Neural crest cell (in vitro differentiated cells): ENCODE measurements around the gene PDCL2. TPM values are rescaled to one million over a fixed set of nuclear protein-coding genes. Genes with fewer than 3 reads are reported as not detected.
A peak's percentile ranks its signal among the peaks of the same experiment; 100 is the strongest.

Experiments
- DNase-seq: peaks from one replicate; pipeline ENCODE4 v3.0.0; 2021; ENCODE audit warnings: low read depth, mixed read lengths, low spot score
- H3K27ac Mint-ChIP-seq: one replicate; pipeline ENCODE4 v1.8.0; 2021; ENCODE audit warnings: mild to moderate bottlenecking, mixed read lengths; ENCODE audit not compliant: unreplicated experiment
- H3K27me3 Mint-ChIP-seq: 2 replicates; pipeline ENCODE4 v1.8.0; 2021; ENCODE audit warnings: low read depth, mild to moderate bottlenecking, mixed read lengths
- H3K36me3 Mint-ChIP-seq: 2 replicates; pipeline ENCODE4 v1.8.0; 2021; ENCODE audit warnings: low read depth, mild to moderate bottlenecking, mixed read lengths
- H3K4me1 Mint-ChIP-seq: 2 replicates; pipeline ENCODE4 v1.8.0; 2021; ENCODE audit warnings: mixed read lengths
- H3K4me3 Mint-ChIP-seq: one replicate; pipeline ENCODE4 v1.8.0; 2021; ENCODE audit warnings: mild to moderate bottlenecking, mixed read lengths
- H3K9me3 Mint-ChIP-seq: 2 replicates; pipeline ENCODE4 v1.8.0; 2021; ENCODE audit warnings: mixed read lengths
- total RNA-seq: library from RNA; stranded (reverse); gene quantifications from 2 replicates; pipeline ENCODE4 v1.2.1, GENCODE V29; 2021
- TF ChIP-seq, protein P1 (sequence below): fragments of 200-600 bp; sonication (generic); conservative IDR thresholded peaks from 2 replicates; pipeline ENCODE4 v1.5.0; 2021; ENCODE audit warnings: antibody characterized with exemption, mild to moderate bottlenecking

The PDCL2 gene
- total RNA-seq, 1 donor from 2014 or later: not detected

- Mint-ChIP-seq H3K36me3 (no peaks in the 10 kb centered on the region), H3K27ac (peak overlapping the region; percentile 22)
- DNase-seq: no peak
Observed at GRCh38 chr4:55547918-55548317, 44.1 kb downstream of the PDCL2 start.

GRCh38 chr4:55547466-55547770 lies 44.6 kb downstream of the PDCL2 start:
- TF ChIP-seq, protein P1, sequence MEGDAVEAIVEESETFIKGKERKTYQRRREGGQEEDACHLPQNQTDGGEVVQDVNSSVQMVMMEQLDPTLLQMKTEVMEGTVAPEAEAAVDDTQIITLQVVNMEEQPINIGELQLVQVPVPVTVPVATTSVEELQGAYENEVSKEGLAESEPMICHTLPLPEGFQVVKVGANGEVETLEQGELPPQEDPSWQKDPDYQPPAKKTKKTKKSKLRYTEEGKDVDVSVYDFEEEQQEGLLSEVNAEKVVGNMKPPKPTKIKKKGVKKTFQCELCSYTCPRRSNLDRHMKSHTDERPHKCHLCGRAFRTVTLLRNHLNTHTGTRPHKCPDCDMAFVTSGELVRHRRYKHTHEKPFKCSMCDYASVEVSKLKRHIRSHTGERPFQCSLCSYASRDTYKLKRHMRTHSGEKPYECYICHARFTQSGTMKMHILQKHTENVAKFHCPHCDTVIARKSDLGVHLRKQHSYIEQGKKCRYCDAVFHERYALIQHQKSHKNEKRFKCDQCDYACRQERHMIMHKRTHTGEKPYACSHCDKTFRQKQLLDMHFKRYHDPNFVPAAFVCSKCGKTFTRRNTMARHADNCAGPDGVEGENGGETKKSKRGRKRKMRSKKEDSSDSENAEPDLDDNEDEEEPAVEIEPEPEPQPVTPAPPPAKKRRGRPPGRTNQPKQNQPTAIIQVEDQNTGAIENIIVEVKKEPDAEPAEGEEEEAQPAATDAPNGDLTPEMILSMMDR: no peak
- Mint-ChIP-seq H3K27me3 (no peaks in the 10 kb centered on the region), H3K27ac (peak overlapping the region; percentile 96), H3K9me3 (no peaks in the 10 kb centered on the region), H3K4me1 (peaks cover 40% of the 10 kb centered on the region), H3K36me3 (no peaks in the 10 kb centered on the region), H3K4me3 (peak overlapping the region; percentile 96)
- no peak for DNase-seq

More at GRCh38 chr4:55547918-55548317, 44.1 kb downstream of the PDCL2 start:
- H3K4me1 Mint-ChIP-seq: peaks cover 40% of the 10 kb centered on the region
- no peaks in the 10 kb centered on the region for H3K27me3 Mint-ChIP-seq
- TF ChIP-seq, protein P1: no peak
- H3K4me3 Mint-ChIP-seq: peak overlapping the region; percentile 96
- no peaks in the 10 kb centered on the region for H3K9me3 Mint-ChIP-seq

GRCh38 chr4:55546756-55547465 lies 45.1 kb downstream of the PDCL2 start, which contains the start of gene CLOCK:
CLOCK (minus strand) TSS chr4:55546909; CDS start chr4:55482785, 64,124 bp downstream.
- no peaks in the 10 kb centered on the region for H3K9me3 Mint-ChIP-seq
- H3K27ac Mint-ChIP-seq: peak within 1 kb of the TSS; percentile 96
- H3K4me1 Mint-ChIP-seq: peaks cover 40% of the 10 kb centered on the region

GRCh38 chr4:55546506-55546755 lies 45.6 kb downstream of the PDCL2 start:
- TF ChIP-seq, protein P1: no peak
- Mint-ChIP-seq H3K4me1 (peaks cover 40% of the 10 kb centered on the region), H3K9me3 (no peaks in the 10 kb centered on the region), H3K27me3 (no peaks in the 10 kb centered on the region), H3K36me3 (no peaks in the 10 kb centered on the region), H3K4me3 (peak overlapping the region; percentile 96), H3K27ac (no peak overlapping the region)
- DNase-seq: no peak

More at GRCh38 chr4:55546756-55547465, 45.1 kb downstream of the PDCL2 start, which contains the start of gene CLOCK:
- TF ChIP-seq, protein P1: peak; percentile 68
- peak within 1 kb of the TSS; percentile 96 for H3K4me3 Mint-ChIP-seq
- peak; percentile 87 for DNase-seq
- H3K36me3 Mint-ChIP-seq: no peaks in the 10 kb centered on the region
- H3K27me3 Mint-ChIP-seq: no peaks in the 10 kb centered on the region

DNA sequence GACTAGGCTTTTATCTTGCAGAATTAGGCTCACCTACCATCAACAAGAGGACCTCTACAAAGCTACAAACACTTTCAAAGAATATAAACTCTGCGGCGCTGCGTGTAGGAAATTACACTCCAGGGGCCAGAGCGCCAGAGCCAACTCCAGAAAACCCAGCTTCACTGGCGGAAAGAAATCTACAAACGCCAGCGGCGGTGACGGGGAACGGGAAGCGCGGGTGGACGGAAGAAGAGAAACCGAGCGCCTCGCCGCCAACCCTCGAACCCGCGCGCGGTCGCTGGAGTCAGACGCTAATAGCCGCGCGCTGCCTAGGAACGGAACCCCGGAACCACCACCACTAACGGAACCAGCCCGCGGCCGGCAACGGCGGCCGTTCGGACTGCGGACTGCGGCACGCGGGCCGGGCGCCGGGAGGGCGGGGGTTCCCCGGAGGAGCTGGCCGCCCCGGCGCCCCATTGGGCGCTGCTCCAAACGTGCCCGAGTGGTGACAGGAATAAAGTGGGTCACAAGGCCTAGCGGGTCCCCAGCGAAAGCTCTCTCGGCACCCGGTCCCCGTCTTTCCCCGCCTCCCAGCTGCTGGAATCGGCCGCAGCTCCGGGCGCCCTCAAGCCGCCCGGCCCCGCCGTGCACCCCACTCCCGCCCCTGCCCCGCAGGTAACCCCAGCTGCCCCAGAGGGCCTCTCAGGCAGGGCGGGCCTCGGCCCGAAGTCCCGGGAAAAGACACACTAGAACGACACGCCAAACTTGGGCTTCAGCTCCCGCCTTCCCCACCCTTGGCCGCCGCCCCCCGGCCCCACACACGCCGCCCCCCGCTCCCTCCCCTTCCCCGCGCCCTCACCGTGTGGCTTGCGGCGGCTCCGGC lies 46.2 kb downstream of the PDCL2 start:
- Mint-ChIP-seq H3K27me3 (no peaks in the 10 kb centered on the region), H3K36me3 (no peaks in the 10 kb centered on the region), H3K4me1 (peaks cover 40% of the 10 kb centered on the region), H3K27ac (no peak overlapping the region), H3K9me3 (no peaks in the 10 kb centered on the region), H3K4me3 (peak overlapping the region; percentile 95)
- TF ChIP-seq, protein P1: no peak
- peak; percentile 54 for DNase-seq
